GM18951 (cell line): ENCODE measurements around the gene PARM1.

Source experiments
- POLR2A ChIP-seq: IDR thresholded peaks from 4 replicates; pipeline ENCODE4 v1.6.1; 2011; ENCODE audit warnings: mild to moderate bottlenecking; ENCODE audit not compliant: insufficient read length, insufficient read depth; ENCODE audit errors: extremely low read depth
- in situ Hi-C: fragments of 300-500 bp; cut with MboI; formaldehyde crosslinking; loops from one replicate; pipeline ENCODE4 v1.12.0; 2022; ENCODE audit warnings: low sequenced_read_pairs, mixed read lengths, inconsistent platforms; ENCODE audit not compliant: unreplicated experiment

Gene PARM1

GRCh38 chr4:75011131-75011795, 78.3 kb downstream of the PARM1 start:
- in situ Hi-C loops, result no loop called here
- no peak for TF ChIP-seq POLR2A

- no peak for TF ChIP-seq POLR2A
- in situ Hi-C loops, result no loop called here
Measured at GRCh38 chr4:75015627-75016026, 82.7 kb downstream of the PARM1 start.

- TF ChIP-seq POLR2A, result no peak
- in situ Hi-C loops, result no loop called here
Measured at GRCh38 chr4:75016472-75016871, 83.6 kb downstream of the PARM1 start.

GRCh38 chr4:75018811-75019479, 86.0 kb downstream of the PARM1 start:
- in situ Hi-C loops, result no loop called here
- TF ChIP-seq POLR2A, result no peak

GRCh38 chr4:75025431-75025830, 92.5 kb downstream of the PARM1 start:
- in situ Hi-C loops, result no loop called here
- no peak for TF ChIP-seq POLR2A

GRCh38 chr4:75028196-75028854, 95.4 kb downstream of the PARM1 start:
- no peak for TF ChIP-seq POLR2A
- in situ Hi-C loops, result no loop called here

GRCh38 chr4:75030028-75030427, 97.1 kb downstream of the PARM1 start:
- no peak for TF ChIP-seq POLR2A
- in situ Hi-C loops, result no loop called here

- TF ChIP-seq POLR2A, result no peak
- in situ Hi-C loops, result no loop called here
Measured at GRCh38 chr4:75030649-75031235, 97.8 kb downstream of the PARM1 start.

GRCh38 chr4:75031775-75032174, 98.9 kb downstream of the PARM1 start:
- in situ Hi-C loops, result no loop called here
- TF ChIP-seq POLR2A, result no peak

- TF ChIP-seq POLR2A, result no peak
- in situ Hi-C loops, result no loop called here
Measured at GRCh38 chr4:75034523-75034922, 101.6 kb downstream of the PARM1 start.

GRCh38 chr4:75035321-75035720, 102.4 kb downstream of the PARM1 start:
- in situ Hi-C loops, result no loop called here
- no peak for TF ChIP-seq POLR2A

- in situ Hi-C loops, result no loop called here
- no peak for TF ChIP-seq POLR2A
Measured at GRCh38 chr4:75036046-75036830, 103.3 kb downstream of the PARM1 start.

GRCh38 chr4:75037252-75037651, 104.3 kb downstream of the PARM1 start:
- in situ Hi-C loops, result no loop called here
- TF ChIP-seq POLR2A, result no peak
